ENCODE results near the gene PRKCQ.
A peak's percentile ranks its signal among the peaks of the same experiment; 100 is the strongest.
"Not testable (repeated sequence)": the region's sequence is repeated elsewhere in the genome, so short reads cannot be mapped to it uniquely, and the experiment has no call there.

PRKCQ gene

DNA sequence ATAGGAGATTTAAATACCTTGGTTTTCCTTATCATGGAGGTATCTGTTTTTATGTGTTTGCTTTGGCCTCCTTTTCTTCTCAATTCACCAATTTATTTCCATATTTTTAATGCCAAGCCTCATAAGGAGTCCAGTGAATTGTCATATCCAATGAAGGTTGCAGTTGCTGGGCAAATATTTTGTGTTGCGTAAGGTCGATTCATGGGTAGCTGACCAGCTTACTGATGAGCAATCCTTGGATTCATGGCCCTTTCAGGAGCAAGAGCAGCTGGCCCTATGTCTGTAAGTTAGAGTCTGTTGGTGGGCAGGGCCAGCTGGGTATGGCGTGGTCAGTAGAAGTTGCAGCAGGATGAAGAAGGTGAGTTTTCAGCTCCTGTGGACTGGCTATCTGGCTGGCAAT, 194.4 kb downstream of the PRKCQ start:
- in situ Hi-C loops (cut with HindIII; ENCODE audit: low sequenced_read_pairs): no loop called here
- DNase-seq (ENCODE audit: low read depth, low spot score): no peak
- TF ChIP-seq, protein P1, sequence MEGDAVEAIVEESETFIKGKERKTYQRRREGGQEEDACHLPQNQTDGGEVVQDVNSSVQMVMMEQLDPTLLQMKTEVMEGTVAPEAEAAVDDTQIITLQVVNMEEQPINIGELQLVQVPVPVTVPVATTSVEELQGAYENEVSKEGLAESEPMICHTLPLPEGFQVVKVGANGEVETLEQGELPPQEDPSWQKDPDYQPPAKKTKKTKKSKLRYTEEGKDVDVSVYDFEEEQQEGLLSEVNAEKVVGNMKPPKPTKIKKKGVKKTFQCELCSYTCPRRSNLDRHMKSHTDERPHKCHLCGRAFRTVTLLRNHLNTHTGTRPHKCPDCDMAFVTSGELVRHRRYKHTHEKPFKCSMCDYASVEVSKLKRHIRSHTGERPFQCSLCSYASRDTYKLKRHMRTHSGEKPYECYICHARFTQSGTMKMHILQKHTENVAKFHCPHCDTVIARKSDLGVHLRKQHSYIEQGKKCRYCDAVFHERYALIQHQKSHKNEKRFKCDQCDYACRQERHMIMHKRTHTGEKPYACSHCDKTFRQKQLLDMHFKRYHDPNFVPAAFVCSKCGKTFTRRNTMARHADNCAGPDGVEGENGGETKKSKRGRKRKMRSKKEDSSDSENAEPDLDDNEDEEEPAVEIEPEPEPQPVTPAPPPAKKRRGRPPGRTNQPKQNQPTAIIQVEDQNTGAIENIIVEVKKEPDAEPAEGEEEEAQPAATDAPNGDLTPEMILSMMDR (IDR thresholded peaks at IDR 0.05; ENCODE audit: low read depth, low read length): no peak

DNA sequence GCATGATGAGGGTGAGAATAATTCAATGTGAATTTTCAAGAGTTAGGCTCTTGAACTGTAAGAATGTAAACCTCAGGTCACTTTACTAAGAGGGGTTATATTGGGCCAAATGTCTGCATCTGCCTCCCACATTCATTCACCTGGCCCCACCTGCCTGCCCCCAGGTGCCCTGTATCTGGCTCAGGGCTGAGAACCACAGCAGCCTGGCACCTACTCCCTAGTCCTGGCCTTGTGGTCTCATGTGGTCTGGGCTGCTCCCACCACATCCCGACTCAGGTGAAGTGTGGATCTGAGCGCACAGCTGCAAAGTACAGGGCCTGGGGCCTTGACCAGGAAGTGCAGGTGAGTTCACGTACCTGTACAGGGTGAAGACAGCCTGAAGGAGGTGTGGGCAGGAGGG, 195.2 kb downstream of the PRKCQ start:
- H3K4me3 ChIP-seq (ENCODE audit: low read depth, low read length): no peak overlapping the region
- in situ Hi-C loops (cut with HindIII; ENCODE audit: low sequenced_read_pairs): no loop called here
- no peak for DNase-seq (ENCODE audit: low read depth, low spot score)
- TF ChIP-seq, protein P1 (IDR thresholded peaks at IDR 0.05; ENCODE audit: low read depth, low read length): no peak

More for the DNA sequence above, 194.4 kb downstream of the PRKCQ start:
- no peak overlapping the region for H3K4me3 ChIP-seq (ENCODE audit: low read depth, low read length)

DNA sequence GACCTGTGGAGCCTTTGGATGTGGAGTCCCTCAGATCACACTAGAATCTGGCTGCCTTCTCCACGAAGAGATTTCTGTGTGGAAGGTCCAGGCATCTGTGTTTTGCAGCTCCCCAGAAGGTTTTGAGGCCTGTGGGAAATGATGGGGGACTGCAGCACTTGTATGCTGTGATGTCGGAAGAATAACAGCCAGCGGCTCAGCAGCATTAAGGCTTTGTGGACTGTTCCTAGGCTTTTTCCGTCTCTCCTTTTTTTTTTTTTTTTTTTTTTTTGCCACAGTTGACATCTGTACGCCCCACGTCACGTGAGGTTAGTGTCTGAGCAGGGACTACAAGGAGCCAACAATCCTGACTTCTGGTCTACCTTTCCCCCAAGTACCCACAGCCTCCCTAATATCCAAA, 196.0 kb downstream of the PRKCQ start:
- no peak for DNase-seq (ENCODE audit: low read depth, low spot score)
- TF ChIP-seq, protein P1 (IDR thresholded peaks at IDR 0.05; ENCODE audit: low read depth, low read length): no peak
- in situ Hi-C loops (cut with HindIII; ENCODE audit: low sequenced_read_pairs): no loop called here
- no peak overlapping the region for H3K4me3 ChIP-seq (ENCODE audit: low read depth, low read length)

DNA sequence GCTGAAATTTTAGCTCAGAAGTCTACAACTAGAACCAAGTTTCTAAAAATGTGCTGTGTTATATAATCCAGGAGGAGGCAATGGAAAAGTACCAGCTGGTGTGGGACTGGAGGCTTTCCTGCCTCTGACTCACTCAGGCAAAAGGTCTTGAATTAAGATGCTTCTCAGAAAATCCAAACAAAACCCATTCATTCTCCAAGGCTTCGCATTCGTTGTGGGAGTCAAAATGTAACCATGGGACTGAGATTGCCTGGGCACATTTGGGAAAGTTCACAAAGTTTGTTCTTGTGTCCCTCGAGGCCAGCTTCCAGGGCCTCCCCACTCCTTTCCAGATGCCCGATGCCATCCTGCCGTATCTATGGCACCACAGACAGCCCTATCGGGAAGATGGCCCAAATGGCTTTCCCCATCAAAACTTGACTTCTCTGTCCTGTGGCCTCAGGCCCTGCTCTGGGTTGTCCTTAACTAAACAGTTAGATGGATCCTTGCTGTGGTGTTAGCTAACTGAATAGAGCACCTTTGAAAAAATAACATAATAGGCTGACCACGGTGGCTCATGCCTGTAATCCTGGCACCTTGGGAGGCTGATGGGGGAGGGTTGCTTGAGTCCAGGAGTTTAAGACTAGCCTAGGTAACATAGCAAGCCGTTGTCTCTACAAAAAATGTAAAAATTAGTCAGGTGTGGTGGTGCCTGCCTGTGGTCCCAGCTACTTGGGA, 196.8 kb downstream of the PRKCQ start:
- in situ Hi-C loops (cut with HindIII; ENCODE audit: low sequenced_read_pairs): no loop called here
- TF ChIP-seq, protein P1 (IDR thresholded peaks at IDR 0.05; ENCODE audit: low read depth, low read length): no peak
- H3K4me3 ChIP-seq (ENCODE audit: low read depth, low read length): no peak overlapping the region
- DNase-seq (ENCODE audit: low read depth, low spot score): peak; percentile 66

DNA sequence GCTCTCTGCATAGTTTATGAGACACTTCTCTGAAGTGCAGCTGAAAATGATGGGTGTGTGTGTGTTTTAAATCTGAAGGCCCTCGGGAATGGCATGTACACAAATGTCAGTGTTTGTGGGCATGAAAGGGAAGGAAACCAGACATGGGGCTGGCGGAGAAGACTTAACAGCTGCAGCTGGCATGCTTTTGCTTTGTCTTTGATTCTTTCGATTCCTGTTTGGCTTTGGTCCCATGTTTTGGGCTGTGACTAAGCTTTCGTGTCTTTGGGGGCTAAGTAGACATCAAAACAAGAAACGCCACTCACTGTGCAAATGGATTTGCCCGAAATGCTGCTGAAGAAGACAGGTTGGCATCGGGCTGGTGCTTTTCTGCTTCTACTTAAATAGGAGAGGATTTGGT, 198.0 kb downstream of the PRKCQ start:
- in situ Hi-C loops (cut with HindIII; ENCODE audit: low sequenced_read_pairs): no loop called here
- TF ChIP-seq, protein P1 (IDR thresholded peaks at IDR 0.05; ENCODE audit: low read depth, low read length): no peak
- DNase-seq (ENCODE audit: low read depth, low spot score): peak; percentile 68
- no peak overlapping the region for H3K4me3 ChIP-seq (ENCODE audit: low read depth, low read length)

DNA sequence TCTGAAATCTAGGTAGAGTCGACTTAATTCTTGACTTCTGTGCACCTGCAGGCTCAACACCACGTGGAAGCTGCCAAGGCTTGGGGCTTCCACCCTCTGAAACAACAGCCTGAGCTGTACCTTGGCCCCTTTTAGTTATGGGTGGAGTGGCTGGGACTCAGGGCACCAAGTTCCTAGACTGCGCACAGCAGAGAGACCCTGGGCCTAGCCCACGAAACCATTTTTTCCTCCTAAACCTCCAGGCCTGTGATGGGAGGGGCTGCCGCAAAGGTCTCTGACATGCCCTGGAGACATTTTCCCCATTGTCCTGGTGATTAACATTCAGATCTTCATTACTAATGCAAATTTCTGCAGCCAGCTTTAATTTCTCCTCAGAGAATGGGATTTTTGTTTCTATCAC, 199.6 kb downstream of the PRKCQ start:
- H3K4me3 ChIP-seq (ENCODE audit: low read depth, low read length); in situ Hi-C loops (cut with HindIII; ENCODE audit: low sequenced_read_pairs); DNase-seq (ENCODE audit: low read depth, low spot score): not testable (repeated sequence)

DNA sequence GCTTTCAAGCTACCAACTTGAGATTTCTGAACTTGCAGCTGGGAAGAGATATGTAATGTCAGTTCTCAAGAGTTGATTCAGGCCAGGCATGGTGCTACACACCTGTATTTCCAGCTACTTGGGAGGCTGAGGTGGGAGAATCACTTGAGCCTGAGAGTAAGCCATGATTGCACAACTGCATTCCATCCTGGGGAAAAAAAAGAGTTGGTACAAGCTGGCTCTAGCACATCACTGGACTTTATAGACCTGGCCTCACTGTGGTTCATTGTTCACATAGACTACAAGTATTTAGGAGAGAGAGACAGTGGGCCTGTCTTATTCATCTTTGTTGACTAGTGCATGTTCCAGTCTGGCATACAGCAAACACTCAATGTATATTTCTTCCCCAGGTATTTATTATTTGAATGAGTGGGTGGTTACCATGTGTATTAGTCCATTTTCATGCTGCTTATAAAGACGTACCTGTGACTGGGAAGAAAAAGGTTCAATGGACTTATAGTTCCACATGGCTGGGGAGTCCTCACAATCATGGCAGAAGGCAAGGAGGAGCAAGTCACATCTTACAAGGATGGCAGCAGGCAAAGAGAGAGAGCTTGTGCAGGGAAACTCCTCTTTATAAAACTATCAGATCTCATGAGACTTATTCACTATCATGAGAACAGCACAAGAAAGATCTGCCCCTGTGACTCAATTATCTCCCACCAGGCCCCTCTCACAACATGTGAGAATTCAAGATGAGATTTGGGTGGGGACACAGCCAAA, 200.9 kb downstream of the PRKCQ start:
- TF ChIP-seq, protein P1 (IDR thresholded peaks at IDR 0.05; ENCODE audit: low read depth, low read length): no peak
- in situ Hi-C loops (cut with HindIII; ENCODE audit: low sequenced_read_pairs): no loop called here
- no peak for DNase-seq (ENCODE audit: low read depth, low spot score)

More for the DNA sequence above, 200.9 kb downstream of the PRKCQ start:
- H3K4me3 ChIP-seq (ENCODE audit: low read depth, low read length): no peak overlapping the region
